ENCODE results near the gene WDR91. TPM values are rescaled to one million over a fixed set of nuclear protein-coding genes. Genes with fewer than 3 reads are reported as not detected.

Gene WDR91
- total RNA-seq, 1 experiment from 2014 or later, result 8.8 TPM

DNA sequence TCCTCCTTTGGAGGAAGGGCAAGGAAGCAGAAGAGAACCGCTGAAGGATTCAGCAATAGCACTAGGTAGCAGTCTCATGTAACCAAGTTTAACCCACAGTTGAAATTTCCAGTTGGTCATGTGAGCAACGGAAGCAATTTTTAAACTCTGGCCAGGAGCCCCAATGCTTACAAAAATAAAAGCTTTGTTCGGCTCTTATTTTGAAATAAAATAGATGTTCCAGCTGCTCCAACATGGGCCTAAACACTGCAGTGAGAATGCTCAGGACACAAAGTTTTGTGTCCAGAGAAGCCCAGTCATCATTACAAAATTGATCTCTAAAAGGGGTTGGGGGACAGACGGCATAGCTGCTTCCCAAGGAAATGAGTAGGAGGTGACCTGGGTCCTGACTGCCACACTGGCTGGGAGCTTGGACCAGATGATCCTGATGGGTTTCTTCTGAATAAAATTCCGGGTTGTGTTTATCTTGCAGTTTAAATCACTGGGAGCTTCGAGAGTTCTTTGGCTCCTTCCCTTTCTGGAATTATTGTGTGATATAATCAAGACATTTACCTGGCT, 63.9 kb downstream of the WDR91 start:
- peaks cover 15% of the 10 kb centered on the region for H3K4me1 ChIP-seq (ENCODE audit: control insufficient read depth, insufficient read depth, low read length)
- peak; percentile 46 for ATAC-seq
- no peaks in the 10 kb centered on the region for H3K36me3 ChIP-seq (ENCODE audit: control insufficient read depth, insufficient read depth, low read length)
- peak overlapping the region; percentile 42 to 74 for H3K4me3 ChIP-seq (ENCODE audit: low read depth in 2 of 2, low read length in 2 of 2)
- no TSS peak for BruUV-seq (replicated peaks)
- TF ChIP-seq SIN3A (IDR thresholded peaks at IDR 0.05; ENCODE audit: borderline replicate concordance, insufficient read depth, low read depth, low read length), result no peak
- TF ChIP-seq, protein P1, sequence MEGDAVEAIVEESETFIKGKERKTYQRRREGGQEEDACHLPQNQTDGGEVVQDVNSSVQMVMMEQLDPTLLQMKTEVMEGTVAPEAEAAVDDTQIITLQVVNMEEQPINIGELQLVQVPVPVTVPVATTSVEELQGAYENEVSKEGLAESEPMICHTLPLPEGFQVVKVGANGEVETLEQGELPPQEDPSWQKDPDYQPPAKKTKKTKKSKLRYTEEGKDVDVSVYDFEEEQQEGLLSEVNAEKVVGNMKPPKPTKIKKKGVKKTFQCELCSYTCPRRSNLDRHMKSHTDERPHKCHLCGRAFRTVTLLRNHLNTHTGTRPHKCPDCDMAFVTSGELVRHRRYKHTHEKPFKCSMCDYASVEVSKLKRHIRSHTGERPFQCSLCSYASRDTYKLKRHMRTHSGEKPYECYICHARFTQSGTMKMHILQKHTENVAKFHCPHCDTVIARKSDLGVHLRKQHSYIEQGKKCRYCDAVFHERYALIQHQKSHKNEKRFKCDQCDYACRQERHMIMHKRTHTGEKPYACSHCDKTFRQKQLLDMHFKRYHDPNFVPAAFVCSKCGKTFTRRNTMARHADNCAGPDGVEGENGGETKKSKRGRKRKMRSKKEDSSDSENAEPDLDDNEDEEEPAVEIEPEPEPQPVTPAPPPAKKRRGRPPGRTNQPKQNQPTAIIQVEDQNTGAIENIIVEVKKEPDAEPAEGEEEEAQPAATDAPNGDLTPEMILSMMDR (IDR thresholded peaks at IDR 0.05), result no peak
- TF ChIP-seq TCF7L2 (IDR thresholded peaks at IDR 0.05; ENCODE audit: low read depth, low read length), result no peak
- TF ChIP-seq, protein P2, sequence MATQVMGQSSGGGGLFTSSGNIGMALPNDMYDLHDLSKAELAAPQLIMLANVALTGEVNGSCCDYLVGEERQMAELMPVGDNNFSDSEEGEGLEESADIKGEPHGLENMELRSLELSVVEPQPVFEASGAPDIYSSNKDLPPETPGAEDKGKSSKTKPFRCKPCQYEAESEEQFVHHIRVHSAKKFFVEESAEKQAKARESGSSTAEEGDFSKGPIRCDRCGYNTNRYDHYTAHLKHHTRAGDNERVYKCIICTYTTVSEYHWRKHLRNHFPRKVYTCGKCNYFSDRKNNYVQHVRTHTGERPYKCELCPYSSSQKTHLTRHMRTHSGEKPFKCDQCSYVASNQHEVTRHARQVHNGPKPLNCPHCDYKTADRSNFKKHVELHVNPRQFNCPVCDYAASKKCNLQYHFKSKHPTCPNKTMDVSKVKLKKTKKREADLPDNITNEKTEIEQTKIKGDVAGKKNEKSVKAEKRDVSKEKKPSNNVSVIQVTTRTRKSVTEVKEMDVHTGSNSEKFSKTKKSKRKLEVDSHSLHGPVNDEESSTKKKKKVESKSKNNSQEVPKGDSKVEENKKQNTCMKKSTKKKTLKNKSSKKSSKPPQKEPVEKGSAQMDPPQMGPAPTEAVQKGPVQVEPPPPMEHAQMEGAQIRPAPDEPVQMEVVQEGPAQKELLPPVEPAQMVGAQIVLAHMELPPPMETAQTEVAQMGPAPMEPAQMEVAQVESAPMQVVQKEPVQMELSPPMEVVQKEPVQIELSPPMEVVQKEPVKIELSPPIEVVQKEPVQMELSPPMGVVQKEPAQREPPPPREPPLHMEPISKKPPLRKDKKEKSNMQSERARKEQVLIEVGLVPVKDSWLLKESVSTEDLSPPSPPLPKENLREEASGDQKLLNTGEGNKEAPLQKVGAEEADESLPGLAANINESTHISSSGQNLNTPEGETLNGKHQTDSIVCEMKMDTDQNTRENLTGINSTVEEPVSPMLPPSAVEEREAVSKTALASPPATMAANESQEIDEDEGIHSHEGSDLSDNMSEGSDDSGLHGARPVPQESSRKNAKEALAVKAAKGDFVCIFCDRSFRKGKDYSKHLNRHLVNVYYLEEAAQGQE (IDR thresholded peaks at IDR 0.05; ENCODE audit: insufficient read depth in 1 of 2, low read depth in 2 of 2, low read length in 1 of 2), result no peak
- no peak for TF ChIP-seq POLR2AphosphoS5 (IDR thresholded peaks at IDR 0.05; ENCODE audit: low read depth, low read length)
- peak; percentile 24 for DNase-seq (ENCODE audit: low read depth, low spot score)
- ChIA-PET POLR2A (interaction anchor here (0.5 kb wide), 1 partner anchor 668 kb away, joined by 3 read pairs; no protein-coding TSS in a partner anchor), CTCF (interaction anchor here (0.5 kb wide), 1 partner anchor 205 kb away, joined by 5 read pairs; no protein-coding TSS in a partner anchor)
- no peaks in the 10 kb centered on the region for H3K9me3 ChIP-seq (ENCODE audit: control insufficient read depth, insufficient read depth, low read depth, low read length)
- in situ Hi-C loops (cut with HindIII; ENCODE audit: low pct_unique_long_range_greater_than_20kb, low sequenced_read_pairs) (no loop called here), intact Hi-C loops (cut with micrococcal nuclease; ENCODE audit: unreplicated experiment) (loop anchor here (10.0 kb wide), 1 partner anchor 153 kb away; no protein-coding TSS in a partner anchor)
- peak overlapping the region; percentile 86 for H3K27ac ChIP-seq (ENCODE audit: low read length)
- no peaks in the 10 kb centered on the region for H3K27me3 ChIP-seq (ENCODE audit: control insufficient read depth, insufficient read depth, low read length)

DNA sequence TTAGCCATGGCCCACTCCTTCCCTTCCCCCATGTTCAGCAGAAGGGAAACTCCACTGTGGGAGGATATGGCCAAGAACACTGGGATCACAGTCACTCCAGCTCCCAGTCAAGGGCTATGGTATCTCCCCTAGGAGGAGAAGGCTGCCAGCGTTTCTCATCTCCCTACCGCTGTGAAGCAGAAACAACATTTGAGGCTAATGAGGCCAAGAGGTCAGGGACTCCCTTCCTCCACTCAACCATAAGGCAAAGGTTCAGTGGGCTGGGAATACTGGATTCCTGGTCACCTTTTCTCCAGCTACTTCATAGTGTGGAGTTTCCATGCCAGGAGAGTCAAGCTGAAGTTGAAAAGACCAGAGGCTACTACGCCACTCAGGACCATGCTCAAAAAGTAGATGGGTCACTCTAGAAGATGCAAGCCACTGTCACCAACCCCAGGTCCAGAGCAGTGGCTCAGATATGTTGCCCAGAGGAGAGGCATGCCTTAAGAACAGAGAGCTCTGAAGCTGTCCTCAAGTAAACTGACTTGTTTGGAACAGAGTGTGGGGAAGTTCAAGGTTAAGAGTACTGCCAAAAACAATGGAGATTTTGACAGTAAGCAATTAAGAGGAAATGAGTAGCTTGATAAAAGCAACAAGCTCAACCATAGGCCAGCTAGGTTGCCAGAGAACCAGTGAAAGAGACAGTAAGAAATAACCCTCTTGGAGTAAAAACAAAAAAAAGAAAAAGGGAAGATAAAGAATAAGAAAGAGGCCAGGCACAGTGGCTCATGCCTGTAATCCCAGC, 67.2 kb downstream of the WDR91 start:
- Histone ChIP-seq H3K27me3 (ENCODE audit: control insufficient read depth, insufficient read depth, low read length) (no peaks in the 10 kb centered on the region), H3K27ac (ENCODE audit: low read length) (no peak overlapping the region), H3K9me3 (ENCODE audit: control insufficient read depth, insufficient read depth, low read depth, low read length) (no peaks in the 10 kb centered on the region), H3K4me3 (ENCODE audit: low read depth in 2 of 2, low read length in 2 of 2) (no peak overlapping the region), H3K36me3 (ENCODE audit: control insufficient read depth, insufficient read depth, low read length) (no peaks in the 10 kb centered on the region), H3K4me1 (ENCODE audit: control insufficient read depth, insufficient read depth, low read length) (peaks cover 15% of the 10 kb centered on the region)
- no peak for ATAC-seq
- no TSS peak for BruUV-seq (replicated peaks)
- intact Hi-C loops (cut with micrococcal nuclease; ENCODE audit: unreplicated experiment) (loop anchor here (10.0 kb wide), 1 partner anchor 149 kb away; no protein-coding TSS in a partner anchor), in situ Hi-C loops (cut with HindIII; ENCODE audit: low pct_unique_long_range_greater_than_20kb, low sequenced_read_pairs) (no loop called here)
- ChIA-PET CTCF (no interaction called here), POLR2A (no interaction called here)
- TF ChIP-seq TCF7L2 (IDR thresholded peaks at IDR 0.05; ENCODE audit: low read depth, low read length), result no peak
- TF ChIP-seq, protein P2 (IDR thresholded peaks at IDR 0.05; ENCODE audit: insufficient read depth in 1 of 2, low read depth in 2 of 2, low read length in 1 of 2), result no peak
- TF ChIP-seq, protein P1 (IDR thresholded peaks at IDR 0.05), result no peak
- TF ChIP-seq SIN3A (IDR thresholded peaks at IDR 0.05; ENCODE audit: borderline replicate concordance, insufficient read depth, low read depth, low read length), result no peak
- no peak for TF ChIP-seq POLR2AphosphoS5 (IDR thresholded peaks at IDR 0.05; ENCODE audit: low read depth, low read length)
- DNase-seq (ENCODE audit: low read depth, low spot score), result no peak
